HepG2 (cell line): ENCODE results near the gene GPX1. TPM values are rescaled to one million over a fixed set of nuclear protein-coding genes. Genes with fewer than 3 reads are reported as not detected.

ENCODE experiments used
- CEBPG ChIP-seq: IDR thresholded peaks from 2 replicates; pipeline ENCODE4 v1.6.1; 2016
- CREB1 ChIP-seq, 2 experiments: fragments of 450-650 bp in 1 of 2; IDR thresholded peaks; 2 replicates each; pipeline ENCODE4 v1.6.1; 2016 to 2017; ENCODE audit warnings: control low read depth in 1 of 2, mild to moderate bottlenecking in 1 of 2, missing compliant biosample characterization in 1 of 2, missing genetic modification characterization in 1 of 2
- HNF4G ChIP-seq, 2 experiments: sonication (generic) in 1 of 2; formaldehyde crosslinking in 1 of 2; IDR thresholded peaks; 2 replicates each; pipeline versions ENCODE4 v1.4.0 to v1.6.1; 2011 to 2020; ENCODE audit warnings: borderline replicate concordance in 2 of 2, low read depth in 2 of 2, mild to moderate bottlenecking in 2 of 2, low read length in 1 of 2, missing genetic modification reagents in 1 of 2, moderate library complexity in 1 of 2
- PHF5A ChIP-seq: IDR thresholded peaks from one replicate; pipeline ENCODE4 v1.6.1; 2018; ENCODE audit warnings: low read depth, missing genetic modification reagents; ENCODE audit not compliant: unreplicated experiment
- SALL1 ChIP-seq: sonication (generic); formaldehyde crosslinking; IDR thresholded peaks from 2 replicates; pipeline ENCODE4 v1.8.0; 2022; ENCODE audit warnings: mild to moderate bottlenecking, missing genetic modification reagents
- SNAPC2 ChIP-seq: sonication (generic); formaldehyde crosslinking; IDR thresholded peaks from 2 replicates; pipeline ENCODE4 v1.8.1; 2022; ENCODE audit warnings: mild to moderate bottlenecking, missing genetic modification reagents
- SP1 ChIP-seq, 2 experiments: fragments of 450-650 bp in 1 of 2; sonication (generic) in 1 of 2; formaldehyde crosslinking in 1 of 2; IDR thresholded peaks; 2 replicates each; pipeline versions ENCODE4 v1.4.0 to v1.6.1; 2016 to 2020; ENCODE audit warnings: missing genetic modification reagents in 1 of 2
- SSRP1 ChIP-seq: IDR thresholded peaks from 2 replicates; pipeline ENCODE4 v1.6.1; 2016; ENCODE audit warnings: control low read depth
- STAG1 ChIP-seq: sonication (generic); formaldehyde crosslinking; IDR thresholded peaks from 2 replicates; pipeline ENCODE4 v1.4.0; 2020; ENCODE audit warnings: missing genetic modification reagents
- TBX2 ChIP-seq: sonication (generic); formaldehyde crosslinking; IDR thresholded peaks from 2 replicates; pipeline ENCODE4 v1.5.0; 2020; ENCODE audit warnings: missing genetic modification reagents, mild to moderate bottlenecking, borderline replicate concordance
- TEAD2 ChIP-seq: sonication (generic); formaldehyde crosslinking; IDR thresholded peaks from 2 replicates; pipeline ENCODE4 v1.9.0; 2021; ENCODE audit warnings: missing genetic modification reagents
- ZNF253 ChIP-seq: sonication (generic); formaldehyde crosslinking; IDR thresholded peaks from 2 replicates; pipeline ENCODE4 v1.8.0; 2022; ENCODE audit warnings: mild to moderate bottlenecking, missing genetic modification reagents, borderline replicate concordance
- ZNF282 ChIP-seq: fragments of 450-650 bp; IDR thresholded peaks from 2 replicates; pipeline ENCODE4 v1.6.1; 2018; ENCODE audit not compliant: partially characterized antibody
- ZNF317 ChIP-seq: sonication (generic); formaldehyde crosslinking; IDR thresholded peaks from 2 replicates; pipeline ENCODE4 v1.5.0; 2020; ENCODE audit warnings: mild to moderate bottlenecking, missing genetic modification reagents
- ZNF780A ChIP-seq: sonication (generic); formaldehyde crosslinking; IDR thresholded peaks from 2 replicates; pipeline ENCODE4 v1.8.0; 2022; ENCODE audit warnings: mild to moderate bottlenecking, missing genetic modification reagents, moderate library complexity
- polyA plus RNA-seq, 8 experiments: library from polyadenylated mRNA; depleted of rRNA in 3 of 8; stranded (reverse) in 7 of 8; unstranded in 1 of 8; fragments of >200 nt; fragmentation: Illumina TruSeq in 4 of 8; extraction: Trizol in 4 of 8; gene quantifications; 2 replicates each; pipeline versions ENCODE4 v1.2.1 to v1.2.3, GENCODE V29; 2011 to 2016; ENCODE audit warnings: low read depth in 4 of 8, missing spikeins in 1 of 8, mixed read lengths in 1 of 8; ENCODE audit not compliant: insufficient read depth in 1 of 8
- total RNA-seq, 5 experiments: library from RNA; depleted of rRNA; stranded (reverse); fragments of >200 nt; fragmentation: Illumina TruSeq; extraction: Trizol; gene quantifications; 2 replicates each; pipeline ENCODE4 v1.2.3, GENCODE V29; 2016; ENCODE audit warnings: low read depth in 1 of 5
- TF ChIP-seq, protein P1 (sequence below): sonication (generic); formaldehyde crosslinking; IDR thresholded peaks from 2 replicates; pipeline ENCODE4 v1.4.0; 2020; ENCODE audit warnings: mild to moderate bottlenecking, low read depth, missing genetic modification reagents
- TF ChIP-seq, protein P2 (sequence below): sonication (generic); formaldehyde crosslinking; IDR thresholded peaks from 2 replicates; pipeline ENCODE4 v1.4.0; 2020; ENCODE audit warnings: missing genetic modification reagents
- TF ChIP-seq, protein P3 (sequence below): sonication (generic); formaldehyde crosslinking; IDR thresholded peaks from 2 replicates; pipeline ENCODE4 v1.9.0; 2022; ENCODE audit warnings: missing genetic modification reagents, mild to moderate bottlenecking, borderline replicate concordance
- TF ChIP-seq, protein P4 (sequence below): sonication (generic); formaldehyde crosslinking; IDR thresholded peaks from 2 replicates; pipeline ENCODE4 v1.8.0; 2022; ENCODE audit warnings: mild to moderate bottlenecking, missing genetic modification reagents
- TF ChIP-seq, protein P5 (sequence below): sonication (generic); formaldehyde crosslinking; IDR thresholded peaks from 2 replicates; pipeline ENCODE4 v1.8.0; 2022; ENCODE audit warnings: missing genetic modification reagents, mild to moderate bottlenecking, moderate library complexity, borderline replicate concordance

The GPX1 gene
- total and polyA plus RNA-seq, 2 of the 13 experiments (the other 11 are each of a cell fraction or from before 2014, with no cell fraction given), result 149 to 168 TPM

DNA sequence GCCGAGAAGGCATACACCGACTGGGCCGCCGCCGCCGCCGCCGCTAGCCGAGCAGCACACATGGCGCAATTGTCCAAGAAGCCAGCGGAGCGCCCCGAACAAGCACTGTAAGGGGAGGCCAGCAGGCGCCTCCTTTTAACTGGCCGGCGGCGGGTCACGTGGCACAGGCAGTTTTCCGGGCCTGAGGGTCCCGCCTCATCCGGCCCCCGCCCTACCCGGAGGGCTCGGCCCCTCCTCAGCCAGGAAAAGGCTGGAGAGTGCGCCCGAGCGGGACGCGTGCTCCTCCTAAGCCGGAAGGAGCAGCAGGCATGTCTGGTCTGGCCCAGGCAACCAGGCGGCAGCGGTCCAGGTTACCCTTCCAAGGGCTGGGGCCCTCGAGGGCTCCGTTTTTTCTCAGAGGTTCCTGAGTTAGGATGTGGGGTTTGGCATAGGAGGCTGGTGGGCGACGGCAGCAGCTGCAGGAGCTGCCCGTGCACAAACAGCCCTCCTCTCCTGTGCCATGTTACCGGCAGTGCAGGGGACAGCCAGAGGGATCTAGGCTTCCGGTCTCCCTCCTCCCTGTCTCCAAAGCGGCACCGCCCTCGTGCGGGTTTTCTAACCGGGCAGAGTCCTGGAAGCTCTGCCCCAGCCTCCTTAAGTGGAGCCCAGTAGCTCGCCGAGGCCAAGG lies at the start of gene GPX1 (continued):
- TF ChIP-seq, protein P1, sequence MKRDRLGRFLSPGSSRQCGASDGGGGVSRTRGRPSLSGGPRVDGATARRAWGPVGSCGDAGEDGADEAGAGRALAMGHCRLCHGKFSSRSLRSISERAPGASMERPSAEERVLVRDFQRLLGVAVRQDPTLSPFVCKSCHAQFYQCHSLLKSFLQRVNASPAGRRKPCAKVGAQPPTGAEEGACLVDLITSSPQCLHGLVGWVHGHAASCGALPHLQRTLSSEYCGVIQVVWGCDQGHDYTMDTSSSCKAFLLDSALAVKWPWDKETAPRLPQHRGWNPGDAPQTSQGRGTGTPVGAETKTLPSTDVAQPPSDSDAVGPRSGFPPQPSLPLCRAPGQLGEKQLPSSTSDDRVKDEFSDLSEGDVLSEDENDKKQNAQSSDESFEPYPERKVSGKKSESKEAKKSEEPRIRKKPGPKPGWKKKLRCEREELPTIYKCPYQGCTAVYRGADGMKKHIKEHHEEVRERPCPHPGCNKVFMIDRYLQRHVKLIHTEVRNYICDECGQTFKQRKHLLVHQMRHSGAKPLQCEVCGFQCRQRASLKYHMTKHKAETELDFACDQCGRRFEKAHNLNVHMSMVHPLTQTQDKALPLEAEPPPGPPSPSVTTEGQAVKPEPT (CRISPR knock-in tag), result no peak
- TF ChIP-seq SALL1 (CRISPR knock-in tag), result peak; percentile 89
- TF ChIP-seq CREB1 (IDR thresholded peaks at IDR 0.05), result no peak
- TF ChIP-seq CREB1 (CRISPR knock-in tag; IDR thresholded peaks at IDR 0.05), result peak; percentile 51; the same call in 1 of the 2 replicates
- 0 out of 2 replicates have a peak, but pooled peaks have one; percentile 60 for TF ChIP-seq SSRP1 (CRISPR knock-in tag)
- TF ChIP-seq ZNF253 (CRISPR knock-in tag), result peak; percentile 90
- TF ChIP-seq STAG1 (CRISPR knock-in tag), result peak; percentile 1; the same call in 1 of the 2 replicates
- TF ChIP-seq TBX2 (CRISPR knock-in tag), result peak; percentile 88
- peak; percentile 3; the same call in 1 of the 2 replicates for TF ChIP-seq CEBPG (CRISPR knock-in tag)
- TF ChIP-seq, protein P2, sequence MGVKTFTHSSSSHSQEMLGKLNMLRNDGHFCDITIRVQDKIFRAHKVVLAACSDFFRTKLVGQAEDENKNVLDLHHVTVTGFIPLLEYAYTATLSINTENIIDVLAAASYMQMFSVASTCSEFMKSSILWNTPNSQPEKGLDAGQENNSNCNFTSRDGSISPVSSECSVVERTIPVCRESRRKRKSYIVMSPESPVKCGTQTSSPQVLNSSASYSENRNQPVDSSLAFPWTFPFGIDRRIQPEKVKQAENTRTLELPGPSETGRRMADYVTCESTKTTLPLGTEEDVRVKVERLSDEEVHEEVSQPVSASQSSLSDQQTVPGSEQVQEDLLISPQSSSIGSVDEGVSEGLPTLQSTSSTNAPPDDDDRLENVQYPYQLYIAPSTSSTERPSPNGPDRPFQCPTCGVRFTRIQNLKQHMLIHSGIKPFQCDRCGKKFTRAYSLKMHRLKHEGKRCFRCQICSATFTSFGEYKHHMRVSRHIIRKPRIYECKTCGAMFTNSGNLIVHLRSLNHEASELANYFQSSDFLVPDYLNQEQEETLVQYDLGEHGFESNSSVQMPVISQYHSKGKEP, result no peak
- TF ChIP-seq ZNF282, result no peak
- TF ChIP-seq SP1 (IDR thresholded peaks at IDR 0.05), result no peak
- peak; percentile 67 for TF ChIP-seq SP1 (CRISPR knock-in tag; IDR thresholded peaks at IDR 0.05)
- no peak for TF ChIP-seq TEAD2
- TF ChIP-seq, protein P3, sequence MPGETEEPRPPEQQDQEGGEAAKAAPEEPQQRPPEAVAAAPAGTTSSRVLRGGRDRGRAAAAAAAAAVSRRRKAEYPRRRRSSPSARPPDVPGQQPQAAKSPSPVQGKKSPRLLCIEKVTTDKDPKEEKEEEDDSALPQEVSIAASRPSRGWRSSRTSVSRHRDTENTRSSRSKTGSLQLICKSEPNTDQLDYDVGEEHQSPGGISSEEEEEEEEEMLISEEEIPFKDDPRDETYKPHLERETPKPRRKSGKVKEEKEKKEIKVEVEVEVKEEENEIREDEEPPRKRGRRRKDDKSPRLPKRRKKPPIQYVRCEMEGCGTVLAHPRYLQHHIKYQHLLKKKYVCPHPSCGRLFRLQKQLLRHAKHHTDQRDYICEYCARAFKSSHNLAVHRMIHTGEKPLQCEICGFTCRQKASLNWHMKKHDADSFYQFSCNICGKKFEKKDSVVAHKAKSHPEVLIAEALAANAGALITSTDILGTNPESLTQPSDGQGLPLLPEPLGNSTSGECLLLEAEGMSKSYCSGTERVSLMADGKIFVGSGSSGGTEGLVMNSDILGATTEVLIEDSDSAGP (CRISPR knock-in tag), result peak; percentile 83; the same call in 1 of the 2 replicates
- TF ChIP-seq, protein P4, sequence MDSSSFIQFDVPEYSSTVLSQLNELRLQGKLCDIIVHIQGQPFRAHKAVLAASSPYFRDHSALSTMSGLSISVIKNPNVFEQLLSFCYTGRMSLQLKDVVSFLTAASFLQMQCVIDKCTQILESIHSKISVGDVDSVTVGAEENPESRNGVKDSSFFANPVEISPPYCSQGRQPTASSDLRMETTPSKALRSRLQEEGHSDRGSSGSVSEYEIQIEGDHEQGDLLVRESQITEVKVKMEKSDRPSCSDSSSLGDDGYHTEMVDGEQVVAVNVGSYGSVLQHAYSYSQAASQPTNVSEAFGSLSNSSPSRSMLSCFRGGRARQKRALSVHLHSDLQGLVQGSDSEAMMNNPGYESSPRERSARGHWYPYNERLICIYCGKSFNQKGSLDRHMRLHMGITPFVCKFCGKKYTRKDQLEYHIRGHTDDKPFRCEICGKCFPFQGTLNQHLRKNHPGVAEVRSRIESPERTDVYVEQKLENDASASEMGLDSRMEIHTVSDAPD (CRISPR knock-in tag), result peak; percentile 87
- TF ChIP-seq ZNF317 (CRISPR knock-in tag), result no peak; the same call in 1 of the 2 replicates
- peak; percentile 65 for TF ChIP-seq PHF5A (CRISPR knock-in tag)
- TF ChIP-seq ZNF780A (CRISPR knock-in tag), result no peak
- peak; percentile 4; the same call in 1 of the 2 replicates for TF ChIP-seq HNF4G (IDR thresholded peaks at IDR 0.05; ENCODE audit: borderline replicate concordance, low read depth, low read length)
- peak; percentile 16 for TF ChIP-seq HNF4G (CRISPR knock-in tag; IDR thresholded peaks at IDR 0.05; ENCODE audit: borderline replicate concordance, low read depth)
- peak; percentile 96 for TF ChIP-seq SNAPC2 (CRISPR knock-in tag)
- TF ChIP-seq, protein P5, sequence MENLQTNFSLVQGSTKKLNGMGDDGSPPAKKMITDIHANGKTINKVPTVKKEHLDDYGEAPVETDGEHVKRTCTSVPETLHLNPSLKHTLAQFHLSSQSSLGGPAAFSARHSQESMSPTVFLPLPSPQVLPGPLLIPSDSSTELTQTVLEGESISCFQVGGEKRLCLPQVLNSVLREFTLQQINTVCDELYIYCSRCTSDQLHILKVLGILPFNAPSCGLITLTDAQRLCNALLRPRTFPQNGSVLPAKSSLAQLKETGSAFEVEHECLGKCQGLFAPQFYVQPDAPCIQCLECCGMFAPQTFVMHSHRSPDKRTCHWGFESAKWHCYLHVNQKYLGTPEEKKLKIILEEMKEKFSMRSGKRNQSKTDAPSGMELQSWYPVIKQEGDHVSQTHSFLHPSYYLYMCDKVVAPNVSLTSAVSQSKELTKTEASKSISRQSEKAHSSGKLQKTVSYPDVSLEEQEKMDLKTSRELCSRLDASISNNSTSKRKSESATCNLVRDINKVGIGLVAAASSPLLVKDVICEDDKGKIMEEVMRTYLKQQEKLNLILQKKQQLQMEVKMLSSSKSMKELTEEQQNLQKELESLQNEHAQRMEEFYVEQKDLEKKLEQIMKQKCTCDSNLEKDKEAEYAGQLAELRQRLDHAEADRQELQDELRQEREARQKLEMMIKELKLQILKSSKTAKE, result no peak
